ENCODE results near the gene ABCC9.

ABCC9 gene

GRCh38 chr12:21940549-21941505 lies at the start of gene ABCC9:
Gene ABCC9 (minus strand): TSS chr12:21941426. CDS start chr12:21936674, 4,752 bp downstream.
- DNase-seq (ENCODE audit: low read depth in 2 of 2), result no peak

GRCh38 chr12:21989819-21990412 lies 48.7 kb upstream of the ABCC9 start:
- no peak for DNase-seq (ENCODE audit: low read depth in 2 of 2)

- DNase-seq (ENCODE audit: low read depth in 2 of 2), result no peak
Measured at GRCh38 chr12:21988619-21989018, 47.4 kb upstream of the ABCC9 start.

GRCh38 chr12:21987755-21988154 lies 46.5 kb upstream of the ABCC9 start:
- DNase-seq (ENCODE audit: low read depth in 2 of 2), result no peak

GRCh38 chr12:21985155-21985554 lies 43.9 kb upstream of the ABCC9 start:
- DNase-seq (ENCODE audit: low read depth in 2 of 2), result no peak

GRCh38 chr12:21984375-21984774 lies 43.1 kb upstream of the ABCC9 start:
- DNase-seq (ENCODE audit: low read depth in 2 of 2), result no peak

GRCh38 chr12:21983095-21983494 lies 41.9 kb upstream of the ABCC9 start:
- no peak for DNase-seq (ENCODE audit: low read depth in 2 of 2)

- no peak for DNase-seq (ENCODE audit: low read depth in 2 of 2)
Measured at GRCh38 chr12:21980544-21980943, 39.3 kb upstream of the ABCC9 start.

GRCh38 chr12:21975293-21975692 lies 34.1 kb upstream of the ABCC9 start:
- no peak for DNase-seq (ENCODE audit: low read depth in 2 of 2)

GRCh38 chr12:21973221-21973620 lies 32.0 kb upstream of the ABCC9 start:
- no peak for DNase-seq (ENCODE audit: low read depth in 2 of 2)

- no peak for DNase-seq (ENCODE audit: low read depth in 2 of 2)
Measured at GRCh38 chr12:21972055-21972454, 30.8 kb upstream of the ABCC9 start.

- DNase-seq (ENCODE audit: low read depth in 2 of 2), result no peak
Measured at GRCh38 chr12:21971344-21971743, 30.1 kb upstream of the ABCC9 start.

- no peak for DNase-seq (ENCODE audit: low read depth in 2 of 2)
Measured at GRCh38 chr12:21962821-21963220, 21.6 kb upstream of the ABCC9 start.

- no peak for DNase-seq (ENCODE audit: low read depth in 2 of 2)
Measured at GRCh38 chr12:21962236-21962635, 21.0 kb upstream of the ABCC9 start.

GRCh38 chr12:21950649-21951048 lies 9.4 kb upstream of the ABCC9 start:
- DNase-seq (ENCODE audit: low read depth in 2 of 2), result no peak

- no peak for DNase-seq (ENCODE audit: low read depth in 2 of 2)
Measured at GRCh38 chr12:21949036-21949435, 7.8 kb upstream of the ABCC9 start.

- DNase-seq (ENCODE audit: low read depth in 2 of 2), result no peak
Measured at GRCh38 chr12:21946983-21947382, 5.8 kb upstream of the ABCC9 start.

- DNase-seq (ENCODE audit: low read depth in 2 of 2), result no peak
Measured at GRCh38 chr12:21945002-21945401, 3.8 kb upstream of the ABCC9 start.

GRCh38 chr12:21942377-21942703 lies 1.1 kb upstream of the ABCC9 start:
- no peak for DNase-seq (ENCODE audit: low read depth in 2 of 2)

GRCh38 chr12:21941506-21942376 lies 515 bp upstream of the ABCC9 start:
- DNase-seq (ENCODE audit: low read depth in 2 of 2), result no peak

- DNase-seq (ENCODE audit: low read depth in 2 of 2), result no peak
Measured at GRCh38 chr12:21939435-21939834, 1.8 kb downstream of the ABCC9 start.

GRCh38 chr12:21938879-21939278 lies 2.3 kb downstream of the ABCC9 start:
- DNase-seq (ENCODE audit: low read depth in 2 of 2), result no peak

All from stimulated activated CD4-positive, alpha-beta T cell treated with anti-CD3 and anti-CD28 coated beads, Interleukin-4, amount 100 ng/mL, for 48 hours (primary cell).